GM12878 (cell line): ENCODE results near the gene GYPC. TPM values are rescaled to one million over a fixed set of nuclear protein-coding genes. Genes with fewer than 3 reads are reported as not detected.

Source experiments
- ATAC-seq: fragments of 200-7000 bp; cut with Tn5 transposase; 3 replicates; pipeline ENCODE4 v1.9.1; 2020; ENCODE audit warnings: mild to moderate bottlenecking, moderate library complexity
- BruUV-seq: library from RNA; stranded (reverse); fragments of 400-500 nt; replicated peaks from 2 replicates; lab custom pipeline; 2021; lab: Mats Ljungman, UMichigan
- CTCF ChIA-PET: fragments of 300-600 bp; sonication (Branson Sonifier 250); formaldehyde crosslinking; extraction: SDS; loops from one replicate; lab custom pipeline; 2021; ENCODE audit warnings: inconsistent platforms; lab: Yijun Ruan, JAX
- POLR2A ChIA-PET: fragments of 350-600 bp; formaldehyde crosslinking; extraction: SDS; loops from one replicate; lab custom pipeline; 2021; ENCODE audit warnings: inconsistent platforms; lab: Charles Lee
- RAD21 ChIA-PET: fragments of 300-600 bp; sonication (Branson Sonifier 250); formaldehyde crosslinking; loops from one replicate; lab custom pipeline; 2023; ENCODE audit warnings: antibody characterized with exemption; ENCODE audit not compliant: unreplicated experiment; lab: Charles Lee
- SMC1A ChIA-PET: fragments of 300-600 bp; sonication (Branson Sonifier 250); formaldehyde crosslinking; loops from one replicate; lab custom pipeline; 2023; ENCODE audit not compliant: unreplicated experiment, uncharacterized antibody; lab: Charles Lee
- DNase-seq: peaks from one replicate; pipeline ENCODE4 v3.0.0-alpha.2; 2011; ENCODE audit warnings: low read depth, low spot score
- FAIRE-seq: peaks from 3 replicates; lab custom pipeline; 2011; peaks lifted over from hg19 to GRCh38; lab: Jason Lieb, UNC
- H2AFZ ChIP-seq: 2 replicates; pipeline ENCODE4 v1.6.0; 2011; ENCODE audit warnings: low read depth, low read length, control low read depth; ENCODE audit not compliant: control insufficient read depth
- H3K27ac ChIP-seq: 2 replicates; pipeline ENCODE4 v1.5.1; 2011; ENCODE audit warnings: control low read depth; ENCODE audit not compliant: control insufficient read depth, insufficient read depth
- H3K27me3 ChIP-seq, 2 experiments: replicated peaks in 1 of 2; 2 replicates each; pipeline versions ENCODE4 v1.6.0 to v1.6.1; 2011; ENCODE audit warnings: low read length in 1 of 2; ENCODE audit not compliant: control insufficient read depth in 2 of 2, insufficient read depth in 2 of 2
- H3K36me3 ChIP-seq, 2 experiments: 2 replicates each; pipeline ENCODE4 v1.5.1; 2011; ENCODE audit warnings: low read length in 1 of 2; ENCODE audit not compliant: control insufficient read depth in 2 of 2, insufficient read depth in 2 of 2
- H3K4me1 ChIP-seq: 2 replicates; pipeline ENCODE4 v1.6.1; 2011; ENCODE audit warnings: mild to moderate bottlenecking, low read length, moderate library complexity, mixed read lengths; ENCODE audit not compliant: control insufficient read depth, insufficient read depth
- H3K4me2 ChIP-seq: 2 replicates; pipeline ENCODE4 v1.6.0; 2011; ENCODE audit warnings: control low read depth; ENCODE audit not compliant: control insufficient read depth, insufficient read depth
- H3K4me3 ChIP-seq: fragments of 200-600 bp; sonication (generic); 2 replicates; pipeline ENCODE4 v1.5.1; 2016
- H3K79me2 ChIP-seq: 2 replicates; pipeline ENCODE4 v1.6.0; 2011; ENCODE audit warnings: low read length; ENCODE audit not compliant: control insufficient read depth, insufficient read depth
- H3K9ac ChIP-seq: 2 replicates; pipeline ENCODE4 v1.8.0; 2011; ENCODE audit warnings: low read length, control low read depth, mixed read lengths; ENCODE audit not compliant: control insufficient read depth, insufficient read depth
- H3K9me3 ChIP-seq: replicated peaks from 3 replicates; pipeline ENCODE4 v1.5.1; 2011; ENCODE audit warnings: mild to moderate bottlenecking, low read length; ENCODE audit not compliant: control insufficient read depth, insufficient read depth
- H4K20me1 ChIP-seq: 2 replicates; pipeline ENCODE4 v1.6.0; 2011; ENCODE audit not compliant: control insufficient read depth, insufficient read depth
- FOXM1 ChIP-seq: IDR thresholded peaks from 2 replicates; pipeline ENCODE4 v1.6.1; 2012; ENCODE audit warnings: low read depth, mild to moderate bottlenecking, inconsistent platforms, low read length, moderate library complexity
- HSF1 ChIP-seq: fragments of 150-350 bp; IDR thresholded peaks from 2 replicates; pipeline ENCODE4 v1.6.1; 2014; ENCODE audit warnings: mild to moderate bottlenecking, low read depth, low read length
- TCF12 ChIP-seq: IDR thresholded peaks from 2 replicates; pipeline ENCODE4 v1.6.1; 2011; ENCODE audit warnings: low read depth, mild to moderate bottlenecking, low read length
- ZSCAN29 ChIP-seq: fragments of 450-650 bp; IDR thresholded peaks from 2 replicates; pipeline ENCODE4 v1.6.1; 2017; ENCODE audit warnings: mild to moderate bottlenecking, moderate library complexity
- WGBS: methylation state at CpG from one replicate; pipeline ENCODE4 v1.1.6; 2016; ENCODE audit warnings: low lambda C conversion rate; ENCODE audit not compliant: insufficient replicate concordance, insufficient coverage; ENCODE audit errors: missing lambda C conversion rate; 5-methylcytosine and 5-hydroxymethylcytosine counted together
- in situ Hi-C: fragments of 300-500 bp; cut with MboI; formaldehyde crosslinking; loops from 9 replicates; pipeline ENCODE4 v1.14.3; 2018; ENCODE audit warnings: mixed read lengths
- intact Hi-C: fragments of 100-400 bp; cut with micrococcal nuclease; formaldehyde crosslinking; loops from one replicate; pipeline ENCODE4 v1.14.2; 2022; ENCODE audit not compliant: unreplicated experiment
- polyA plus RNA-seq, 11 experiments: library from polyadenylated mRNA; depleted of rRNA in 4 of 11; unstranded in 6 of 11; stranded (reverse) in 5 of 11; fragments of >200 nt; fragmentation: Nextera tagmentation in 4 of 11; fragmentation: Illumina TruSeq in 1 of 11; extraction: Ambion mirVana in 4 of 11; extraction: Trizol in 1 of 11; gene quantifications; 1 replicate in 1 of 11; 2 replicates in 10 of 11; pipeline versions ENCODE4 v1.2.1 to v1.2.3, GENCODE V29; 2011 to 2016; ENCODE audit warnings: inconsistent platforms in 2 of 11, missing spikeins in 2 of 11, low read depth in 1 of 11
- total RNA-seq, 4 experiments: library from RNA; depleted of rRNA in 3 of 4; stranded (reverse); fragments of >200 nt in 3 of 4; fragmentation: Illumina TruSeq in 1 of 4; extraction: Trizol in 1 of 4; gene quantifications; 2 replicates each; pipeline versions ENCODE4 v1.2.1 to v1.2.3, GENCODE V29; 2013 to 2021
- TF ChIP-seq, protein P1 (sequence below): fragments of 450-650 bp; IDR thresholded peaks from 2 replicates; pipeline ENCODE4 v1.6.1; 2018; ENCODE audit warnings: borderline replicate concordance, mild to moderate bottlenecking; ENCODE audit not compliant: partially characterized antibody

The GYPC gene
- total and polyA plus RNA-seq, 10 of the 15 experiments (the other 5 are each of a cell fraction or from before 2014, with no cell fraction given) = 26.2 to 150 (median 81.4) TPM

DNA sequence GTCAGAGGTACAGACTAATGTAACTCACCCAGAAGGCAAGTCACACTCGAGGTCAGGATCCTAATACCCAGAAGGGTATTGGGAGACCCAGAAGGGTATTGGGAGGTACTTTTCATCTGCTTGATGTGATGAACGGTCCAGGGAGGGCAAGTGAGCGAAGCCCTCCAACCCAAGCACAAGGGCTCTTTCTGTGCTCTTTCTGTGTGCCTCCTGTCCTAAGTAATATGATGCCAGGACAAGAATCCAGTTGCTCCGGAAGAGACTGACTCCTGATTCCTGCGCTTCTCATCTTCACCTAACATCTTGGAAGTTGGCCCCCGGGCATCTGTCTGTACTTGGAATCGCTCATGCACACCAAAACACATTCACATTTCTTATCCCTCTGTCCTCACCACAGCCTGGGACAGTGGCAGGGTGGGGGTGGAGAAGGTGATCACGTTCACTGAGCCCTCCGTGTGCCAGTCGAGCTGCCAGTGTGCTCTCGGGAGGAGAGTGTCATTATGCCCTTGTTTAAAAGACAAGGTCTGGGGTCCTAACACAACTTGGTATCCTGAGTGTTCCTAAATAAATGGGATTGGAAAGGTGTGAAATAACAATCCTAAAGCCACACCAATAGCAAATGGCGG lies 17.1 kb downstream of the GYPC start:
- POLR2A ChIA-PET = no interaction called here
- no peak for DNase-seq
- no peak overlapping the region for H3K9ac ChIP-seq
- no peak for FAIRE-seq
- TF ChIP-seq ZSCAN29 (no peak), HSF1 (no peak), TCF12 (no peak), FOXM1 (no peak)
- TF ChIP-seq, protein P1, sequence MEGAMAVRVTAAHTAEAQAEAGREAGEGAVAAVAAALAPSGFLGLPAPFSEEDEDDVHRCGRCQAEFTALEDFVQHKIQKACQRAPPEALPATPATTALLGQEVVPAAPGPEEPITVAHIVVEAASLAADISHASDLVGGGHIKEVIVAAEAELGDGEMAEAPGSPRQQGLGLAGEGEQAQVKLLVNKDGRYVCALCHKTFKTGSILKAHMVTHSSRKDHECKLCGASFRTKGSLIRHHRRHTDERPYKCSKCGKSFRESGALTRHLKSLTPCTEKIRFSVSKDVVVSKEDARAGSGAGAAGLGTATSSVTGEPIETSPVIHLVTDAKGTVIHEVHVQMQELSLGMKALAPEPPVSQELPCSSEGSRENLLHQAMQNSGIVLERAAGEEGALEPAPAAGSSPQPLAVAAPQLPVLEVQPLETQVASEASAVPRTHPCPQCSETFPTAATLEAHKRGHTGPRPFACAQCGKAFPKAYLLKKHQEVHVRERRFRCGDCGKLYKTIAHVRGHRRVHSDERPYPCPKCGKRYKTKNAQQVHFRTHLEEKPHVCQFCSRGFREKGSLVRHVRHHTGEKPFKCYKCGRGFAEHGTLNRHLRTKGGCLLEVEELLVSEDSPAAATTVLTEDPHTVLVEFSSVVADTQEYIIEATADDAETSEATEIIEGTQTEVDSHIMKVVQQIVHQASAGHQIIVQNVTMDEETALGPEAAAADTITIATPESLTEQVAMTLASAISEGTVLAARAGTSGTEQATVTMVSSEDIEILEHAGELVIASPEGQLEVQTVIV = no peak
- TF ChIP-seq, all 136 proteins: peak for 0
- ChIA-PET SMC1A (no interaction called here), RAD21 (no interaction called here), CTCF (no interaction called here)
- no TSS peak for BruUV-seq
- intact Hi-C loops = no loop called here
- Histone ChIP-seq H3K79me2 (peaks cover 6% of the 10 kb centered on the region), H3K9me3 (peaks cover 5% of the 10 kb centered on the region; the same call in 1 of the 3 replicates), H3K4me3 (no peak overlapping the region), H2AFZ (no peak overlapping the region), H3K4me2 (no peak overlapping the region), H3K4me1 (no peaks in the 10 kb centered on the region), H3K27me3 (no peaks in the 10 kb centered on the region), H4K20me1 (no peaks in the 10 kb centered on the region), H3K36me3 (peaks cover 3 to 7% of the 10 kb centered on the region in 2 experiments; a peak in 3 of 4 replicates), H3K27ac (no peak overlapping the region)
- ATAC-seq = no peak
- in situ Hi-C loops = loop anchor here (25.0 kb wide), 1 partner anchor 714 kb away; the partner anchor contains the start of gene MAP3K2
- WGBS = 96% methylated on average over 12 of the region's 12 CpGs
